HG03558 (cell line): ENCODE results near the gene TBL3.
A peak's percentile ranks its signal among the peaks of the same experiment; 100 is the strongest.

Source experiments
- ATAC-seq: cut with Tn5 transposase; IDR thresholded peaks from one replicate; pipeline ENCODE4 v1.9.1; 2021; ENCODE audit warnings: moderate number of reproducible peaks; ENCODE audit not compliant: unreplicated experiment; ENCODE audit errors: extremely low read depth

TBL3 gene

GRCh38 chr16:1980770-1981087 is 8.9 kb downstream of the TBL3 start:
- ATAC-seq, result no peak

- ATAC-seq, result no peak
Observed at GRCh38 chr16:1981398-1981836, 9.6 kb downstream of the TBL3 start, which contains the start of gene NOXO1. Gene NOXO1, minus strand, starts transcription at chr16:1981469. Its CDS starts 290 bp downstream, at chr16:1981179.

- ATAC-seq, result no peak
Observed at GRCh38 chr16:1982013-1982433, 10.2 kb downstream of the TBL3 start.

GRCh38 chr16:1982991-1983543 is 11.2 kb downstream of the TBL3 start:
- ATAC-seq, result no peak

- ATAC-seq, result peak; percentile 62
Observed at GRCh38 chr16:1983544-1984346, 11.9 kb downstream of the TBL3 start, which contains the start of gene GFER. Gene GFER, plus strand, starts transcription at chr16:1984193. Its CDS starts 26 bp downstream, at chr16:1984219.

- ATAC-seq, result peak; percentile 2
Observed at GRCh38 chr16:1984347-1985225, 12.7 kb downstream of the TBL3 start.

GRCh38 chr16:1985466-1986150 is 13.8 kb downstream of the TBL3 start:
- ATAC-seq, result no peak

- ATAC-seq, result no peak
Observed at GRCh38 chr16:1987198-1987597, 15.3 kb downstream of the TBL3 start.

GRCh38 chr16:1989209-1990100 is 17.6 kb downstream of the TBL3 start, which contains the start of gene SYNGR3:
Gene SYNGR3, plus strand, starts transcription at chr16:1989970. Its CDS starts 133 bp downstream, at chr16:1990103.
- no peak for ATAC-seq

- ATAC-seq, result no peak
Observed at GRCh38 chr16:1990101-1990350, 18.2 kb downstream of the TBL3 start.

GRCh38 chr16:1990351-1991134 is 18.7 kb downstream of the TBL3 start:
- ATAC-seq, result no peak

GRCh38 chr16:1991135-1991551 is 19.3 kb downstream of the TBL3 start:
- ATAC-seq, result no peak

GRCh38 chr16:1991588-1991947 is 19.7 kb downstream of the TBL3 start:
- no peak for ATAC-seq

- no peak for ATAC-seq
Observed at GRCh38 chr16:1991948-1992703, 20.3 kb downstream of the TBL3 start.

- no peak for ATAC-seq
Observed at GRCh38 chr16:1992704-1993317, 21.0 kb downstream of the TBL3 start.

GRCh38 chr16:1993731-1994131 is 21.9 kb downstream of the TBL3 start:
- ATAC-seq, result no peak

GRCh38 chr16:1997494-1998359 is 25.9 kb downstream of the TBL3 start:
- ATAC-seq, result no peak
